ENCODE data around the gene PRSS21.

- TF ChIP-seq EZH2 (IDR thresholded peaks at IDR 0.05) = no peak
- no peak for TF ChIP-seq POLR2AphosphoS5 (IDR thresholded peaks at IDR 0.05; ENCODE audit: borderline replicate concordance, low read depth, low read length)
These were observed 3.2 kb upstream of the PRSS21 start for GRCh38 chr16:2813771-2814221.
